Hepatocyte (in vitro differentiated cells): ENCODE data around the gene FNBP1L. TPM values are rescaled to one million over a fixed set of nuclear protein-coding genes. Genes with fewer than 3 reads are reported as not detected.

Source experiments
- DNase-seq: peaks from one replicate; pipeline ENCODE4 v3.0.0-alpha.2; 2016; ENCODE audit warnings: low spot score
- H2AFZ ChIP-seq: fragments of 200-600 bp; sonication (generic); 2 replicates; pipeline ENCODE4 v1.6.0; 2016; ENCODE audit warnings: antibody characterized with exemption, mild to moderate bottlenecking
- H3K27ac ChIP-seq: fragments of 200-600 bp; sonication (generic); 2 replicates; pipeline ENCODE4 v1.5.1; 2016; ENCODE audit warnings: mild to moderate bottlenecking
- H3K27me3 ChIP-seq: fragments of 200-600 bp; sonication (generic); 2 replicates; pipeline ENCODE4 v1.6.1; 2016
- H3K36me3 ChIP-seq: fragments of 200-600 bp; sonication (generic); replicated peaks from 2 replicates; pipeline ENCODE4 v1.5.1; 2016; ENCODE audit warnings: low read depth; ENCODE audit not compliant: insufficient read depth
- H3K4me1 ChIP-seq: fragments of 200-600 bp; sonication (generic); 2 replicates; pipeline ENCODE4 v1.5.1; 2016; ENCODE audit warnings: mild to moderate bottlenecking, moderate library complexity; ENCODE audit not compliant: insufficient read depth
- H3K4me2 ChIP-seq: fragments of 200-600 bp; sonication (generic); 2 replicates; pipeline ENCODE4 v1.6.0; 2016
- H3K4me3 ChIP-seq: fragments of 200-600 bp; sonication (generic); 2 replicates; pipeline ENCODE4 v1.5.1; 2016; ENCODE audit warnings: mild to moderate bottlenecking
- H3K79me2 ChIP-seq: fragments of 200-600 bp; sonication (generic); 2 replicates; pipeline ENCODE4 v1.6.0; 2017; ENCODE audit warnings: mild to moderate bottlenecking
- H3K9me2 ChIP-seq: fragments of 200-600 bp; sonication (generic); replicated peaks from 2 replicates; pipeline ENCODE4 v1.6.0; 2017; ENCODE audit warnings: mild to moderate bottlenecking; ENCODE audit not compliant: insufficient read depth
- H3K9me3 ChIP-seq: fragments of 200-600 bp; sonication (generic); 2 replicates; pipeline ENCODE4 v1.5.1; 2016; ENCODE audit warnings: low read depth, mild to moderate bottlenecking
- H4K20me1 ChIP-seq: fragments of 200-600 bp; sonication (generic); 2 replicates; pipeline ENCODE4 v1.6.0; 2016; ENCODE audit warnings: mild to moderate bottlenecking; ENCODE audit not compliant: insufficient read depth, poor library complexity, severe bottlenecking
- EZH2 ChIP-seq: fragments of 200-600 bp; sonication (generic); IDR thresholded peaks from 2 replicates; pipeline ENCODE4 v1.6.1; 2016; ENCODE audit warnings: antibody characterized with exemption, mild to moderate bottlenecking, borderline replicate concordance
- EZH2phosphoT487 ChIP-seq: fragments of 200-600 bp; sonication (generic); IDR thresholded peaks from one replicate; pipeline ENCODE4 v1.6.1; 2018; ENCODE audit warnings: antibody characterized with exemption, mild to moderate bottlenecking, low read depth, moderate library complexity; ENCODE audit not compliant: unreplicated experiment, severe bottlenecking
- WGBS: methylation state at CpG from one replicate; pipeline ENCODE4 v1.1.6; 2016; ENCODE audit warnings: low lambda C conversion rate; ENCODE audit errors: missing lambda C conversion rate; 5-methylcytosine and 5-hydroxymethylcytosine counted together
- polyA plus RNA-seq: library from polyadenylated mRNA; unstranded; fragments of >200 nt; fragmentation: Nextera tagmentation; extraction: Ambion mirVana; gene quantifications from 2 replicates; pipeline ENCODE4 v1.2.1, GENCODE V29; 2016
- total RNA-seq: library from RNA; depleted of rRNA; stranded (reverse); fragments of >200 nt; gene quantifications from 2 replicates; pipeline ENCODE4 v1.2.3, GENCODE V29; 2014
- TF ChIP-seq, protein P1 (sequence below): fragments of 200-600 bp; sonication (generic); IDR thresholded peaks from 2 replicates; pipeline ENCODE4 v1.5.1; 2016; ENCODE audit warnings: antibody characterized with exemption, mild to moderate bottlenecking; ENCODE audit not compliant: poor library complexity

FNBP1L gene
- total and polyA plus RNA-seq, 2 experiments from 2014 or later = 46.8 to 98.8 TPM

DNA sequence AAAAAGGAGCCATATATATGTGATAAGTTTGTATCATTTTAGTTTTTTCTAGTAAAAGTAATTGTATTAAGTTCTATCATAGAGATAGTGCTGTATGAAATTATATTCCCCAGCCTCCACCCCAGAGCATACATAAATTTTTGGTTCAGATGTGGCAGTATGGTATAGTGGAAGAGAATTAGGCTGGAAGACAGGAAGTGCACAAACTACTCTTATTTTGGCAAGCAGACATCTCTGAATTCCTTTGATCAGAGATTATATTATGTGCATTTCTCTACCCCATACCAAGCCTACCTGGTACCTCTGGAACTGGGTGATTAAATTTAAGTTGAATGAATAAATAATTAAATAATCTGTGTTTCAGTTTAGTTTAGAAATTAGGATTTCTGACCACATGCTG, 55.9 kb downstream of the FNBP1L start:
- Histone ChIP-seq H3K4me3 (no peak overlapping the region), H4K20me1 (peaks cover 21% of the 10 kb centered on the region), H3K27me3 (no peaks in the 10 kb centered on the region), H3K36me3 (no peaks in the 10 kb centered on the region), H3K9me2 (no peaks in the 10 kb centered on the region), H3K4me1 (peaks cover 6% of the 10 kb centered on the region), H3K9me3 (no peaks in the 10 kb centered on the region), H3K4me2 (no peak overlapping the region), H3K79me2 (peaks cover 95% of the 10 kb centered on the region), H3K27ac (no peak overlapping the region), H2AFZ (no peak overlapping the region)
- TF ChIP-seq, protein P1, sequence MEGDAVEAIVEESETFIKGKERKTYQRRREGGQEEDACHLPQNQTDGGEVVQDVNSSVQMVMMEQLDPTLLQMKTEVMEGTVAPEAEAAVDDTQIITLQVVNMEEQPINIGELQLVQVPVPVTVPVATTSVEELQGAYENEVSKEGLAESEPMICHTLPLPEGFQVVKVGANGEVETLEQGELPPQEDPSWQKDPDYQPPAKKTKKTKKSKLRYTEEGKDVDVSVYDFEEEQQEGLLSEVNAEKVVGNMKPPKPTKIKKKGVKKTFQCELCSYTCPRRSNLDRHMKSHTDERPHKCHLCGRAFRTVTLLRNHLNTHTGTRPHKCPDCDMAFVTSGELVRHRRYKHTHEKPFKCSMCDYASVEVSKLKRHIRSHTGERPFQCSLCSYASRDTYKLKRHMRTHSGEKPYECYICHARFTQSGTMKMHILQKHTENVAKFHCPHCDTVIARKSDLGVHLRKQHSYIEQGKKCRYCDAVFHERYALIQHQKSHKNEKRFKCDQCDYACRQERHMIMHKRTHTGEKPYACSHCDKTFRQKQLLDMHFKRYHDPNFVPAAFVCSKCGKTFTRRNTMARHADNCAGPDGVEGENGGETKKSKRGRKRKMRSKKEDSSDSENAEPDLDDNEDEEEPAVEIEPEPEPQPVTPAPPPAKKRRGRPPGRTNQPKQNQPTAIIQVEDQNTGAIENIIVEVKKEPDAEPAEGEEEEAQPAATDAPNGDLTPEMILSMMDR = no peak
- TF ChIP-seq EZH2phosphoT487 (no peak), EZH2 (no peak)
- no peak for DNase-seq

- TF ChIP-seq, protein P1 = no peak
- TF ChIP-seq EZH2 (no peak), EZH2phosphoT487 (no peak)
- WGBS = 85% methylated on average over 8 of the region's 8 CpGs
- peaks cover 94% of the 10 kb centered on the region for H3K79me2 ChIP-seq
These were observed 56.5 kb downstream of the FNBP1L start for GRCh38 chr1:93504247-93505033.

GRCh38 chr1:93506126-93506525, 58.2 kb downstream of the FNBP1L start:
- Histone ChIP-seq H3K36me3 (no peaks in the 10 kb centered on the region), H3K27ac (no peak overlapping the region), H3K9me2 (no peaks in the 10 kb centered on the region), H2AFZ (no peak overlapping the region), H3K4me1 (peaks cover 6% of the 10 kb centered on the region), H3K79me2 (peaks cover 78% of the 10 kb centered on the region), H3K4me2 (no peak overlapping the region), H3K27me3 (no peaks in the 10 kb centered on the region), H3K9me3 (no peaks in the 10 kb centered on the region), H4K20me1 (peaks cover 9% of the 10 kb centered on the region), H3K4me3 (no peak overlapping the region)
- no peak for DNase-seq
- WGBS = 94% methylated on average over 3 of the region's 3 CpGs
- TF ChIP-seq EZH2phosphoT487 (no peak), EZH2 (no peak)
- TF ChIP-seq, protein P1 = no peak

More at GRCh38 chr1:93504247-93505033, 56.5 kb downstream of the FNBP1L start:
- no peaks in the 10 kb centered on the region for H3K9me2 ChIP-seq
- no peak overlapping the region for H3K4me2 ChIP-seq
- H3K4me1 ChIP-seq = peaks cover 6% of the 10 kb centered on the region
- no peak overlapping the region for H3K4me3 ChIP-seq
- no peak overlapping the region for H3K27ac ChIP-seq
- no peak overlapping the region for H2AFZ ChIP-seq
- no peak for DNase-seq
- peaks cover 15% of the 10 kb centered on the region for H4K20me1 ChIP-seq
- no peaks in the 10 kb centered on the region for H3K9me3 ChIP-seq
- H3K36me3 ChIP-seq = no peaks in the 10 kb centered on the region
- H3K27me3 ChIP-seq = no peaks in the 10 kb centered on the region
